PFSK-1 (cell line): Measurements from ENCODE around the gene UBTF.

Experiments used
- FOXP2 ChIP-seq: optimal IDR thresholded peaks from 2 replicates; pipeline ENCODE3; 2011; ENCODE audit warnings: borderline replicate concordance, control low read depth, inconsistent platforms; ENCODE audit not compliant: insufficient read depth; ENCODE audit errors: extremely low read length, extremely low read depth
- POLR2AphosphoS5 ChIP-seq: IDR thresholded peaks from 2 replicates; pipeline ENCODE4 v1.6.1; 2012; ENCODE audit warnings: low read depth, mild to moderate bottlenecking, control low read depth, low read length, moderate library complexity
- REST ChIP-seq, 2 experiments: IDR thresholded peaks; 2 replicates each; pipeline versions ENCODE4 v1.6.1 to v1.8.0; 2011 to 2012; ENCODE audit warnings: low read depth in 2 of 2, low read length in 2 of 2, control low read depth in 1 of 2, inconsistent platforms in 1 of 2, mild to moderate bottlenecking in 1 of 2, moderate library complexity in 1 of 2; ENCODE audit not compliant: insufficient read depth in 1 of 2
- SIN3A ChIP-seq: IDR thresholded peaks from 2 replicates; pipeline ENCODE4 v1.6.1; 2012; ENCODE audit warnings: mild to moderate bottlenecking, low read length, moderate library complexity, borderline replicate concordance; ENCODE audit not compliant: insufficient read depth
- TAF1 ChIP-seq: IDR thresholded peaks from 2 replicates; pipeline ENCODE4 v1.6.1; 2012; ENCODE audit warnings: low read length, control low read depth, borderline replicate concordance; ENCODE audit not compliant: insufficient read depth

UBTF gene

GRCh38 chr17:44202756-44203155, 16.7 kb downstream of the UBTF start:
- TF ChIP-seq SIN3A, result no peak
- TF ChIP-seq POLR2AphosphoS5, result no peak
- TF ChIP-seq TAF1, result no peak
- no peak for TF ChIP-seq REST (IDR thresholded peaks at IDR 0.05; ENCODE audit: insufficient read depth in 1 of 2, low read depth in 2 of 2, low read length in 2 of 2)
- TF ChIP-seq FOXP2, result no peak

GRCh38 chr17:44200478-44201155, 18.9 kb downstream of the UBTF start:
- TF ChIP-seq POLR2AphosphoS5, result peak; percentile 72
- TF ChIP-seq REST (IDR thresholded peaks at IDR 0.05; ENCODE audit: insufficient read depth in 1 of 2, low read depth in 2 of 2, low read length in 2 of 2), result no peak
- TF ChIP-seq FOXP2, result no peak

GRCh38 chr17:44199553-44200477, 19.7 kb downstream of the UBTF start, which contains the start of gene ATXN7L3:
Gene ATXN7L3, minus strand, starts transcription at chr17:44199884. Its CDS starts 1,814 bp downstream, at chr17:44198070.
- TF ChIP-seq REST (IDR thresholded peaks at IDR 0.05; ENCODE audit: insufficient read depth in 1 of 2, low read depth in 2 of 2, low read length in 2 of 2) (peak in 1 of 2 experiments; percentile 39; a peak in 1 of 4 replicates), POLR2AphosphoS5 (peak; percentile 58), SIN3A (0 out of 2 replicates have a peak, but pooled peaks have one; percentile 70), TAF1 (no peak), FOXP2 (peak; percentile 55)

- TF ChIP-seq TAF1, result peak; percentile 50; the same call in 1 of the 2 replicates
- TF ChIP-seq SIN3A, result peak; percentile 56; the same call in 1 of the 2 replicates
- TF ChIP-seq REST (IDR thresholded peaks at IDR 0.05; ENCODE audit: insufficient read depth in 1 of 2, low read depth in 2 of 2, low read length in 2 of 2), result no peak
Measured at GRCh38 chr17:44198721-44199552, 20.5 kb downstream of the UBTF start.
